GM12801 (cell line): Measurements from ENCODE around the gene BCAS1.

Experiments used
- CTCF ChIP-seq: IDR thresholded peaks from one replicate; pipeline ENCODE4 v1.5.1; 2011; ENCODE audit warnings: control low read depth; ENCODE audit not compliant: insufficient read length; ENCODE audit errors: extremely low read depth

Gene BCAS1

GRCh38 chr20:54112221-54112884, 42.0 kb upstream of the BCAS1 start:
- no peak for TF ChIP-seq CTCF

GRCh38 chr20:54111460-54111859, 41.1 kb upstream of the BCAS1 start:
- no peak for TF ChIP-seq CTCF

- no peak for TF ChIP-seq CTCF
These were observed 40.1 kb upstream of the BCAS1 start for GRCh38 chr20:54110457-54110856.

- no peak for TF ChIP-seq CTCF
These were observed 39.6 kb upstream of the BCAS1 start for GRCh38 chr20:54110041-54110440.

- TF ChIP-seq CTCF: no peak
These were observed 38.4 kb upstream of the BCAS1 start for GRCh38 chr20:54108817-54109216.

GRCh38 chr20:54108326-54108642, 37.9 kb upstream of the BCAS1 start:
- no peak for TF ChIP-seq CTCF

GRCh38 chr20:54107600-54108325, 37.4 kb upstream of the BCAS1 start:
- TF ChIP-seq CTCF: no peak

GRCh38 chr20:54107181-54107580, 36.8 kb upstream of the BCAS1 start:
- no peak for TF ChIP-seq CTCF
